ENCODE data around the gene USH2A.
"Not testable (repeated sequence)": the region's sequence is repeated elsewhere in the genome, so short reads cannot be mapped to it uniquely, and the experiment has no call there.

The USH2A gene

GRCh38 chr1:216046336-216046735, 376.9 kb downstream of the USH2A start:
- no peak for DNase-seq (ENCODE audit: low spot score)

GRCh38 chr1:216045400-216045799, 377.8 kb downstream of the USH2A start:
- peak; percentile 8 for DNase-seq (ENCODE audit: low spot score)

GRCh38 chr1:216044538-216044937, 378.7 kb downstream of the USH2A start:
- no peak for DNase-seq (ENCODE audit: low spot score)

GRCh38 chr1:216034506-216034905, 388.7 kb downstream of the USH2A start:
- no peak for DNase-seq (ENCODE audit: low spot score)

GRCh38 chr1:216032961-216033614, 390.2 kb downstream of the USH2A start:
- no peak for DNase-seq (ENCODE audit: low spot score)

- DNase-seq (ENCODE audit: low spot score): no peak
Measured at GRCh38 chr1:216032284-216032683, 391.0 kb downstream of the USH2A start.

GRCh38 chr1:216028631-216029030, 394.6 kb downstream of the USH2A start:
- DNase-seq (ENCODE audit: low spot score): no peak

- DNase-seq (ENCODE audit: low spot score): no peak
Measured at GRCh38 chr1:216024546-216024945, 398.7 kb downstream of the USH2A start.

- DNase-seq (ENCODE audit: low spot score): no peak
Measured at GRCh38 chr1:216020743-216021345, 402.4 kb downstream of the USH2A start.

- DNase-seq (ENCODE audit: low spot score): no peak
Measured at GRCh38 chr1:216015116-216015515, 408.1 kb downstream of the USH2A start.

- DNase-seq (ENCODE audit: low spot score): no peak
Measured at GRCh38 chr1:216014086-216014485, 409.2 kb downstream of the USH2A start.

GRCh38 chr1:216009456-216009855, 413.8 kb downstream of the USH2A start:
- not testable (repeated sequence) for DNase-seq (ENCODE audit: low spot score)

- DNase-seq (ENCODE audit: low spot score): no peak
Measured at GRCh38 chr1:216005916-216006315, 417.3 kb downstream of the USH2A start.

- no peak for DNase-seq (ENCODE audit: low spot score)
Measured at GRCh38 chr1:215992620-215993019, 430.6 kb downstream of the USH2A start.

GRCh38 chr1:215987092-215987875, 436.0 kb downstream of the USH2A start:
- no peak for DNase-seq (ENCODE audit: low spot score)

- no peak for DNase-seq (ENCODE audit: low spot score)
Measured at GRCh38 chr1:215986401-215986800, 436.8 kb downstream of the USH2A start.

- DNase-seq (ENCODE audit: low spot score): no peak
Measured at GRCh38 chr1:215983680-215984079, 439.6 kb downstream of the USH2A start.

GRCh38 chr1:215971793-215972441, 451.3 kb downstream of the USH2A start:
- no peak for DNase-seq (ENCODE audit: low spot score)

GRCh38 chr1:215970406-215970805, 452.8 kb downstream of the USH2A start:
- DNase-seq (ENCODE audit: low spot score): peak; percentile 3

- DNase-seq (ENCODE audit: low spot score): no peak
Measured at GRCh38 chr1:215963621-215964020, 459.6 kb downstream of the USH2A start.

- no peak for DNase-seq (ENCODE audit: low spot score)
Measured at GRCh38 chr1:215963040-215963439, 460.2 kb downstream of the USH2A start.

GRCh38 chr1:215958841-215959240, 464.4 kb downstream of the USH2A start:
- no peak for DNase-seq (ENCODE audit: low spot score)

- DNase-seq (ENCODE audit: low spot score): no peak
Measured at GRCh38 chr1:215957663-215958062, 465.6 kb downstream of the USH2A start.
